ENCODE data around the gene RALGAPA2.

Gene RALGAPA2

GRCh38 chr20:20712474-20713243, at the start of gene RALGAPA2:
Gene RALGAPA2 (minus strand): TSS chr20:20712644. CDS start chr20:20712480, 164 bp downstream.
- peak; percentile 99 for DNase-seq

- no peak for DNase-seq
Measured at GRCh38 chr20:20761301-20761700, 48.9 kb upstream of the RALGAPA2 start.

GRCh38 chr20:20759132-20759531, 46.7 kb upstream of the RALGAPA2 start:
- DNase-seq: peak; percentile 9

GRCh38 chr20:20755674-20756319, 43.4 kb upstream of the RALGAPA2 start:
- DNase-seq: no peak

- DNase-seq: no peak
Measured at GRCh38 chr20:20755231-20755630, 42.8 kb upstream of the RALGAPA2 start.

GRCh38 chr20:20754714-20755113, 42.3 kb upstream of the RALGAPA2 start:
- no peak for DNase-seq

GRCh38 chr20:20752712-20753111, 40.3 kb upstream of the RALGAPA2 start:
- no peak for DNase-seq

GRCh38 chr20:20747298-20747697, 34.9 kb upstream of the RALGAPA2 start:
- no peak for DNase-seq

GRCh38 chr20:20744170-20744725, 31.8 kb upstream of the RALGAPA2 start:
- peak; percentile 31 for DNase-seq

GRCh38 chr20:20743511-20744169, 31.2 kb upstream of the RALGAPA2 start:
- DNase-seq: peak; percentile 46

- DNase-seq: no peak
Measured at GRCh38 chr20:20741087-20742045, 28.9 kb upstream of the RALGAPA2 start.

GRCh38 chr20:20740541-20740940, 28.1 kb upstream of the RALGAPA2 start:
- no peak for DNase-seq

- DNase-seq: no peak
Measured at GRCh38 chr20:20737158-20737557, 24.7 kb upstream of the RALGAPA2 start.

GRCh38 chr20:20736303-20736702, 23.9 kb upstream of the RALGAPA2 start:
- DNase-seq: no peak

- DNase-seq: no peak
Measured at GRCh38 chr20:20734475-20734948, 22.1 kb upstream of the RALGAPA2 start.

- no peak for DNase-seq
Measured at GRCh38 chr20:20733943-20734342, 21.5 kb upstream of the RALGAPA2 start.

- DNase-seq: no peak
Measured at GRCh38 chr20:20732641-20733040, 20.2 kb upstream of the RALGAPA2 start.

- no peak for DNase-seq
Measured at GRCh38 chr20:20731945-20732296, 19.5 kb upstream of the RALGAPA2 start.

GRCh38 chr20:20731000-20731944, 18.8 kb upstream of the RALGAPA2 start:
- DNase-seq: no peak

- DNase-seq: no peak
Measured at GRCh38 chr20:20729563-20729962, 17.1 kb upstream of the RALGAPA2 start.

- no peak for DNase-seq
Measured at GRCh38 chr20:20721489-20721888, 9.0 kb upstream of the RALGAPA2 start.
